Body of pancreas (tissue), 4 donors: ENCODE data around the gene MST1. TPM values are rescaled to one million over a fixed set of nuclear protein-coding genes. Genes with fewer than 3 reads are reported as not detected.

Experiments used
- ATAC-seq: fragments of 150-250 bp; one replicate; pipeline ENCODE4 v1.9.1; 2016
- DNase-seq, 4 donors: peaks; one replicate each; pipeline ENCODE4 v3.0.0-alpha.2; 2019
- H3K27ac ChIP-seq, 4 donors: fragments of 200-600 bp; sonication (generic); 1 replicate in 3 of 4; 2 replicates in 1 of 4; pipeline versions ENCODE4 v1.5.1 to v1.6.1; 2016 to 2019; ENCODE audit warnings: mild to moderate bottlenecking in 1 of 4, mixed read lengths in 1 of 4, moderate library complexity in 1 of 4
- H3K27me3 ChIP-seq, 2 donors: fragments of 200-600 bp; sonication (generic); one replicate each; pipeline ENCODE4 v1.6.0; 2016; ENCODE audit warnings: mild to moderate bottlenecking in 1 of 2
- H3K36me3 ChIP-seq, 2 donors: fragments of 200-600 bp; sonication (generic); replicated peaks in 1 of 2; 2 replicates each; pipeline ENCODE4 v1.5.1; 2016; ENCODE audit warnings: low read depth in 2 of 2; ENCODE audit not compliant: insufficient read depth in 1 of 2
- H3K4me1 ChIP-seq: fragments of 200-600 bp; sonication (generic); one replicate; pipeline ENCODE4 v1.6.0; 2016
- H3K4me3 ChIP-seq, 2 donors: fragments of 200-600 bp; sonication (generic); 1 replicate in 1 of 2; 2 replicates in 1 of 2; pipeline ENCODE4 v1.5.1; 2016 to 2019
- H3K9me3 ChIP-seq, 3 donors: fragments of 200-600 bp; sonication (generic); 1 replicate in 2 of 3; 2 replicates in 1 of 3; pipeline ENCODE4 v1.5.1; 2016
- CTCF ChIP-seq, 7 experiments: fragments of 450-650 bp in 4 of 7; fragments of 200-600 bp in 3 of 7; sonication (generic) in 3 of 7; IDR thresholded peaks; one replicate each; pipeline ENCODE4 v1.5.1; 2016 to 2019; ENCODE audit warnings: antibody characterized with exemption in 7 of 7
- POLR2A ChIP-seq, 3 donors: fragments of 450-650 bp; IDR thresholded peaks; one replicate each; pipeline ENCODE4 v1.6.1; 2016; ENCODE audit warnings: antibody characterized with exemption in 3 of 3, mild to moderate bottlenecking in 2 of 3
- WGBS, 2 donors: methylation state at CpG; one replicate each; pipeline ENCODE4 v1.1.5; 2017; 5-methylcytosine and 5-hydroxymethylcytosine counted together
- intact Hi-C: fragments of 100-400 bp; cut with DNase I; formaldehyde crosslinking; loops from one replicate; pipeline ENCODE4 v1.15.1; 2023
- total RNA-seq, 2 donors: library from RNA; depleted of rRNA; stranded (reverse); fragments of >200 nt; gene quantifications; one replicate each; pipeline ENCODE4 v1.1.0, GENCODE V29; 2016

Gene MST1
- total RNA-seq, 2 donors from 2014 or later = 16.9 to 80.4 TPM

GRCh38 chr3:49732597-49732996 is 43.3 kb upstream of the MST1 start:
- H3K27me3 ChIP-seq = no peaks in the 10 kb centered on the region
- no peak for ATAC-seq
- H3K9me3 ChIP-seq = no peaks in the 10 kb centered on the region
- DNase-seq = no peak
- TF ChIP-seq POLR2A (IDR thresholded peaks at IDR 0.05) (no peak), CTCF (IDR thresholded peaks at IDR 0.05) (no peak)
- H3K27ac ChIP-seq = no peak overlapping the region
- no peak overlapping the region for H3K4me3 ChIP-seq
- intact Hi-C loops = no loop called here
- peaks cover 0 to 25% of the 10 kb centered on the region in 2 donors for H3K36me3 ChIP-seq
- H3K4me1 ChIP-seq = no peaks in the 10 kb centered on the region
- 78 to 92% methylated on average over 7 to 11 of the region's 11 CpGs for WGBS, 2 donors

GRCh38 chr3:49729966-49730609 is 40.8 kb upstream of the MST1 start:
- Histone ChIP-seq H3K4me3 (no peak overlapping the region), H3K36me3 (peaks cover 0 to 18% of the 10 kb centered on the region in 2 donors), H3K4me1 (peaks cover 8% of the 10 kb centered on the region), H3K9me3 (no peaks in the 10 kb centered on the region), H3K27ac (no peak overlapping the region), H3K27me3 (no peaks in the 10 kb centered on the region)
- DNase-seq (no peak), ATAC-seq (no peak)
- WGBS, 2 donors = 96 to 100% methylated on average over 4 of the region's 4 CpGs
- TF ChIP-seq CTCF (IDR thresholded peaks at IDR 0.05) = no peak
- TF ChIP-seq POLR2A (IDR thresholded peaks at IDR 0.05) = no peak
- intact Hi-C loops = no loop called here

GRCh38 chr3:49727924-49728361 is 38.7 kb upstream of the MST1 start:
- H3K36me3 ChIP-seq = peaks cover 0 to 13% of the 10 kb centered on the region in 2 donors

GRCh38 chr3:49727154-49727923 is 38.1 kb upstream of the MST1 start:
- H3K27ac ChIP-seq = no peak overlapping the region
- no peaks in the 10 kb centered on the region for H3K9me3 ChIP-seq
- intact Hi-C loops = no loop called here
- no peak for TF ChIP-seq CTCF (IDR thresholded peaks at IDR 0.05)
- no peak for TF ChIP-seq POLR2A (IDR thresholded peaks at IDR 0.05)
- DNase-seq (no peak), ATAC-seq (no peak)
- WGBS, 2 donors = 84 to 90% methylated on average over 12 to 16 of the region's 19 CpGs
- H3K4me3 ChIP-seq = no peak overlapping the region
- H3K27me3 ChIP-seq = no peaks in the 10 kb centered on the region
- H3K4me1 ChIP-seq = peaks cover 29% of the 10 kb centered on the region
- peaks cover 0 to 7% of the 10 kb centered on the region in 2 donors for H3K36me3 ChIP-seq

More at GRCh38 chr3:49727924-49728361, 38.7 kb upstream of the MST1 start:
- intact Hi-C loops = no loop called here
- TF ChIP-seq CTCF (IDR thresholded peaks at IDR 0.05) (no peak), POLR2A (IDR thresholded peaks at IDR 0.05) (no peak)
- 94 to 95% methylated on average over 12 to 15 of the region's 15 CpGs for WGBS, 2 donors
- no peaks in the 10 kb centered on the region for H3K27me3 ChIP-seq
- no peak overlapping the region for H3K27ac ChIP-seq
- DNase-seq (no peak), ATAC-seq (no peak)
- H3K4me3 ChIP-seq = no peak overlapping the region
- H3K9me3 ChIP-seq = no peaks in the 10 kb centered on the region
- peaks cover 23% of the 10 kb centered on the region for H3K4me1 ChIP-seq
